Measurements from ENCODE around the gene DLEU7.

DNA sequence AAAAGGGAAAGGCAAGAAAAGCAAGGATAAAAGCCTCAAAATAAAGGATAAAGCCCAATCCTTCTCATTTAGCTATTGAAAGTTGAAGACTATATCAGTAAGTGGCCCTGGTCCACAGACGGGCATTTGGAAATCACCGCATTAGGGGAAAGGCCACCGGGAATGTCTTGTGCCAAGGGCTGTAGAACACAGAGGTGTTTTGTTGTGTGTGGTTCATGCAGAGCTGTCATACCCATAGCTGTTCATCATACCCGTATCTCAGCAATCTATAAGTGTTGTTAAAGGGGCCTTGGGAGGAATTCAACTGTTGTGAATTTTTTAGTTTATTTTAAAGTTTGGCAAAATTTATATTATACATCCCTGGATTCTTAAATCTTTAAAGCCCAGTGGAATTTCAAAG lies 33.0 kb downstream of the DLEU7 start:
- TF ChIP-seq, protein P1, sequence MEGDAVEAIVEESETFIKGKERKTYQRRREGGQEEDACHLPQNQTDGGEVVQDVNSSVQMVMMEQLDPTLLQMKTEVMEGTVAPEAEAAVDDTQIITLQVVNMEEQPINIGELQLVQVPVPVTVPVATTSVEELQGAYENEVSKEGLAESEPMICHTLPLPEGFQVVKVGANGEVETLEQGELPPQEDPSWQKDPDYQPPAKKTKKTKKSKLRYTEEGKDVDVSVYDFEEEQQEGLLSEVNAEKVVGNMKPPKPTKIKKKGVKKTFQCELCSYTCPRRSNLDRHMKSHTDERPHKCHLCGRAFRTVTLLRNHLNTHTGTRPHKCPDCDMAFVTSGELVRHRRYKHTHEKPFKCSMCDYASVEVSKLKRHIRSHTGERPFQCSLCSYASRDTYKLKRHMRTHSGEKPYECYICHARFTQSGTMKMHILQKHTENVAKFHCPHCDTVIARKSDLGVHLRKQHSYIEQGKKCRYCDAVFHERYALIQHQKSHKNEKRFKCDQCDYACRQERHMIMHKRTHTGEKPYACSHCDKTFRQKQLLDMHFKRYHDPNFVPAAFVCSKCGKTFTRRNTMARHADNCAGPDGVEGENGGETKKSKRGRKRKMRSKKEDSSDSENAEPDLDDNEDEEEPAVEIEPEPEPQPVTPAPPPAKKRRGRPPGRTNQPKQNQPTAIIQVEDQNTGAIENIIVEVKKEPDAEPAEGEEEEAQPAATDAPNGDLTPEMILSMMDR (IDR thresholded peaks at IDR 0.05): no peak
- no peak for TF ChIP-seq EZH2 (IDR thresholded peaks at IDR 0.05; ENCODE audit: borderline replicate concordance, insufficient read depth, low read depth, low read length, poor library complexity, severe bottlenecking)
